Measurements from ENCODE around the gene NUMBL. TPM values are rescaled to one million over a fixed set of nuclear protein-coding genes. Genes with fewer than 3 reads are reported as not detected.
"Not testable (repeated sequence)": the region's sequence is repeated elsewhere in the genome, so short reads cannot be mapped to it uniquely, and the experiment has no call there.

The NUMBL gene
- total and polyA plus RNA-seq, 2 of the 8 experiments (the other 6 are each of a cell fraction or from before 2014, with no cell fraction given), result 13.5 to 24.8 TPM

- H3K23me2 ChIP-seq (ENCODE audit: low read depth, low read length); H3K14ac ChIP-seq (ENCODE audit: insufficient read length); H3K4me1 ChIP-seq (replicated peaks in 1 of 4; ENCODE audit: control insufficient read depth in 3 of 4, insufficient read depth in 4 of 4, low read length in 3 of 4); H3K9me3 ChIP-seq (ENCODE audit: insufficient read depth in 2 of 2, low read depth in 1 of 2, low read length in 1 of 2); DNase-seq (ENCODE audit: low read depth in 1 of 2, low spot score in 2 of 2); H3K23ac ChIP-seq (ENCODE audit: insufficient read length); H3K27ac ChIP-seq (ENCODE audit: low read depth, low read length); H4K5ac ChIP-seq (ENCODE audit: insufficient read length, low read depth, low read length); H3K9ac ChIP-seq (replicated peaks in 1 of 4; ENCODE audit: extremely low read depth in 1 of 4, low read depth in 3 of 4, low read length in 3 of 4); H4K91ac ChIP-seq (replicated peaks; ENCODE audit: insufficient read length, low read length); H3K79me2 ChIP-seq (ENCODE audit: control insufficient read depth in 1 of 2, insufficient read depth in 2 of 2, low read length in 2 of 2); H2BK15ac ChIP-seq (ENCODE audit: low read length); H2AFZ ChIP-seq (ENCODE audit: low read length); H3K18ac ChIP-seq (ENCODE audit: extremely low read depth, low read length); H3K4ac ChIP-seq (replicated peaks; ENCODE audit: insufficient read length, low read depth, low read length); H3K79me1 ChIP-seq (ENCODE audit: low read depth, low read length); H2BK120ac ChIP-seq (replicated peaks; ENCODE audit: low read depth, low read length); H3K56ac ChIP-seq (replicated peaks; ENCODE audit: insufficient read length, low read depth, low read length); H4K20me1 ChIP-seq (replicated peaks in 1 of 2; ENCODE audit: control insufficient read depth in 1 of 2, insufficient read depth in 2 of 2, low read length in 2 of 2); H3K36me3 ChIP-seq (ENCODE audit: control insufficient read depth in 2 of 4, insufficient read depth in 4 of 4, low read length in 3 of 4); POLR2A ChIA-PET (ENCODE audit: partially characterized antibody); H2BK5ac ChIP-seq (ENCODE audit: low read depth, low read length); H2AK5ac ChIP-seq (ENCODE audit: low read depth, low read length); H4K8ac ChIP-seq (ENCODE audit: extremely low read depth, insufficient read depth, low read length); H3K27me3 ChIP-seq (replicated peaks in 1 of 4; ENCODE audit: control insufficient read depth in 3 of 4, extremely low read depth in 1 of 4, insufficient read depth in 3 of 4, low read length in 3 of 4); H2BK20ac ChIP-seq (ENCODE audit: low read length); H3K4me2 ChIP-seq (ENCODE audit: insufficient read depth in 1 of 2, low read depth in 2 of 2, low read length in 2 of 2); H2BK12ac ChIP-seq (ENCODE audit: low read depth, low read length); FAIRE-seq; H3K4me3 ChIP-seq (ENCODE audit: extremely low read depth in 1 of 4, insufficient read depth in 2 of 4, low read depth in 3 of 4, low read length in 4 of 4): not testable (repeated sequence)
- WGBS, 2 experiments (ENCODE audit: extremely low coverage in 1 of 2, insufficient coverage in 1 of 2, insufficient read length in 1 of 2, insufficient replicate concordance in 2 of 2, low coverage in 1 of 2, low lambda C conversion rate in 2 of 2, missing lambda C conversion rate in 1 of 2), result 89% methylated on average over 7 of the region's 7 CpGs; no CpG with 5 or more reads in 1 of the 2 experiments
- CTCF ChIA-PET (ENCODE audit: partially characterized antibody), result interaction anchor here (1.2 to 3.4 kb wide), 3 partner anchors 47 to 66 kb away, joined by 3 to 11 read pairs (median 3); no protein-coding TSS in a partner anchor
These were observed 34.8 kb downstream of the NUMBL start for GRCh38 chr19:40655684-40656083.

- FAIRE-seq, result not testable (repeated sequence)
These were observed 38.1 kb downstream of the NUMBL start for GRCh38 chr19:40652303-40652702.

More at GRCh38 chr19:40652303-40652702, 38.1 kb downstream of the NUMBL start:
- H2AK5ac ChIP-seq (ENCODE audit: low read depth, low read length); H2BK5ac ChIP-seq (ENCODE audit: low read depth, low read length); H4K5ac ChIP-seq (ENCODE audit: insufficient read length, low read depth, low read length); H4K20me1 ChIP-seq (replicated peaks in 1 of 2; ENCODE audit: control insufficient read depth in 1 of 2, insufficient read depth in 2 of 2, low read length in 2 of 2); H2BK120ac ChIP-seq (replicated peaks; ENCODE audit: low read depth, low read length); H3K4me3 ChIP-seq (ENCODE audit: extremely low read depth in 1 of 4, insufficient read depth in 2 of 4, low read depth in 3 of 4, low read length in 4 of 4); H3K56ac ChIP-seq (replicated peaks; ENCODE audit: insufficient read length, low read depth, low read length); H3K9me3 ChIP-seq (ENCODE audit: insufficient read depth in 2 of 2, low read depth in 1 of 2, low read length in 1 of 2); H3K36me3 ChIP-seq (ENCODE audit: control insufficient read depth in 2 of 4, insufficient read depth in 4 of 4, low read length in 3 of 4); H2BK15ac ChIP-seq (ENCODE audit: low read length); H2BK20ac ChIP-seq (ENCODE audit: low read length); DNase-seq (ENCODE audit: low read depth in 1 of 2, low spot score in 2 of 2); H3K4ac ChIP-seq (replicated peaks; ENCODE audit: insufficient read length, low read depth, low read length); H3K79me1 ChIP-seq (ENCODE audit: low read depth, low read length); H3K18ac ChIP-seq (ENCODE audit: extremely low read depth, low read length); H3K23me2 ChIP-seq (ENCODE audit: low read depth, low read length); H3K4me1 ChIP-seq (replicated peaks in 1 of 4; ENCODE audit: control insufficient read depth in 3 of 4, insufficient read depth in 4 of 4, low read length in 3 of 4); H3K27ac ChIP-seq (ENCODE audit: low read depth, low read length); H3K27me3 ChIP-seq (replicated peaks in 1 of 4; ENCODE audit: control insufficient read depth in 3 of 4, extremely low read depth in 1 of 4, insufficient read depth in 3 of 4, low read length in 3 of 4); H3K79me2 ChIP-seq (ENCODE audit: control insufficient read depth in 1 of 2, insufficient read depth in 2 of 2, low read length in 2 of 2); H2BK12ac ChIP-seq (ENCODE audit: low read depth, low read length); H3K23ac ChIP-seq (ENCODE audit: insufficient read length); H4K8ac ChIP-seq (ENCODE audit: extremely low read depth, insufficient read depth, low read length); H3K4me2 ChIP-seq (ENCODE audit: insufficient read depth in 1 of 2, low read depth in 2 of 2, low read length in 2 of 2); H2AFZ ChIP-seq (ENCODE audit: low read length); H3K9ac ChIP-seq (replicated peaks in 1 of 4; ENCODE audit: extremely low read depth in 1 of 4, low read depth in 3 of 4, low read length in 3 of 4); H3K14ac ChIP-seq (ENCODE audit: insufficient read length); H4K91ac ChIP-seq (replicated peaks; ENCODE audit: insufficient read length, low read length): not testable (repeated sequence)
- POLR2A ChIA-PET (ENCODE audit: partially characterized antibody), result interaction anchor here (1.5 kb wide), 1 partner anchor 10 kb away, joined by 3 read pairs; no protein-coding TSS in a partner anchor
- CTCF ChIA-PET (ENCODE audit: partially characterized antibody), result interaction anchor here (1.1 to 3.0 kb wide), 5 partner anchors 8 to 50 kb away, joined by 3 to 15 read pairs (median 5); no protein-coding TSS in a partner anchor
- whole genome bisulfite sequencing, 2 experiments (ENCODE audit: extremely low coverage in 1 of 2, insufficient coverage in 1 of 2, insufficient read length in 1 of 2, insufficient replicate concordance in 2 of 2, low coverage in 1 of 2, low lambda C conversion rate in 2 of 2, missing lambda C conversion rate in 1 of 2), result 90% methylated on average over 11 of the region's 11 CpGs; no CpG with 5 or more reads in 1 of the 2 experiments
